Ovary (tissue), 3 donors: ENCODE measurements around the gene MARCHF3.
"Not testable (repeated sequence)": the region's sequence is repeated elsewhere in the genome, so short reads cannot be mapped to it uniquely, and the experiment has no call there.

Experiments
- POLR2A ChIP-seq: fragments of 450-650 bp; IDR thresholded peaks from one replicate; pipeline ENCODE4 v1.6.1; 2017; ENCODE audit warnings: antibody characterized with exemption, mild to moderate bottlenecking, moderate library complexity
- TF ChIP-seq, protein P1 (sequence below), 3 donors: fragments of 450-650 bp in 2 of 3; fragments of 200-600 bp in 1 of 3; IDR thresholded peaks; one replicate each; pipeline versions ENCODE4 v1.5.1 to v1.8.0; 2016 to 2022; ENCODE audit warnings: antibody characterized with exemption in 3 of 3, mild to moderate bottlenecking in 1 of 3
- donor health status: DM: no; HTN: no; CAD: no.

- TF ChIP-seq, protein P1, sequence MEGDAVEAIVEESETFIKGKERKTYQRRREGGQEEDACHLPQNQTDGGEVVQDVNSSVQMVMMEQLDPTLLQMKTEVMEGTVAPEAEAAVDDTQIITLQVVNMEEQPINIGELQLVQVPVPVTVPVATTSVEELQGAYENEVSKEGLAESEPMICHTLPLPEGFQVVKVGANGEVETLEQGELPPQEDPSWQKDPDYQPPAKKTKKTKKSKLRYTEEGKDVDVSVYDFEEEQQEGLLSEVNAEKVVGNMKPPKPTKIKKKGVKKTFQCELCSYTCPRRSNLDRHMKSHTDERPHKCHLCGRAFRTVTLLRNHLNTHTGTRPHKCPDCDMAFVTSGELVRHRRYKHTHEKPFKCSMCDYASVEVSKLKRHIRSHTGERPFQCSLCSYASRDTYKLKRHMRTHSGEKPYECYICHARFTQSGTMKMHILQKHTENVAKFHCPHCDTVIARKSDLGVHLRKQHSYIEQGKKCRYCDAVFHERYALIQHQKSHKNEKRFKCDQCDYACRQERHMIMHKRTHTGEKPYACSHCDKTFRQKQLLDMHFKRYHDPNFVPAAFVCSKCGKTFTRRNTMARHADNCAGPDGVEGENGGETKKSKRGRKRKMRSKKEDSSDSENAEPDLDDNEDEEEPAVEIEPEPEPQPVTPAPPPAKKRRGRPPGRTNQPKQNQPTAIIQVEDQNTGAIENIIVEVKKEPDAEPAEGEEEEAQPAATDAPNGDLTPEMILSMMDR (IDR thresholded peaks at IDR 0.05): not testable (repeated sequence)
- not testable (repeated sequence) for TF ChIP-seq POLR2A
These were observed 23.2 kb upstream of the MARCHF3 start for GRCh38 chr5:127053551-127053950.
